ENCODE data around the gene TRAPPC8. TPM values are rescaled to one million over a fixed set of nuclear protein-coding genes. Genes with fewer than 3 reads are reported as not detected.
"Not testable (repeated sequence)": the region's sequence is repeated elsewhere in the genome, so short reads cannot be mapped to it uniquely, and the experiment has no call there.

TRAPPC8 gene
- total RNA-seq, 4 donors from 2014 or later = 25.3 to 51.6 (median 37.5) TPM

- H3K36me3 ChIP-seq = peaks cover 0 to 57% (median 0%) of the 10 kb centered on the region in 3 donors
Observed at GRCh38 chr18:31929273-31929672, 13.7 kb downstream of the TRAPPC8 start.

GRCh38 chr18:31926988-31927387 lies 15.9 kb downstream of the TRAPPC8 start:
- not testable (repeated sequence) for H3K9me3 ChIP-seq; H3K27ac ChIP-seq; H3K27me3 ChIP-seq; DNase-seq (ENCODE audit: low spot score in 2 of 2); H3K4me3 ChIP-seq
- 97 to 98% methylated on average over 5 of the region's 5 CpGs for WGBS, 2 donors
- Histone ChIP-seq H3K36me3 (peaks cover 0 to 76% (median 0%) of the 10 kb centered on the region in 3 donors), H3K4me1 (peaks cover 0 to 16% (median 0%) of the 10 kb centered on the region in 4 donors)

More at GRCh38 chr18:31929273-31929672, 13.7 kb downstream of the TRAPPC8 start:
- Histone ChIP-seq H3K4me1 (peaks cover 0 to 22% (median 0%) of the 10 kb centered on the region in 4 donors), H3K27me3 (no peaks in the 10 kb centered on the region), H3K4me3 (no peak overlapping the region), H3K9me3 (no peaks in the 10 kb centered on the region), H3K27ac (no peak overlapping the region)
- TF ChIP-seq CTCF (IDR thresholded peaks at IDR 0.05) = no peak
- no peak for TF ChIP-seq POLR2A (IDR thresholded peaks at IDR 0.05)
- no peak for TF ChIP-seq EP300 (IDR thresholded peaks at IDR 0.05)
- DNase-seq (ENCODE audit: low spot score in 2 of 2) = no peak

- 91 to 93% methylated on average over 3 of the region's 3 CpGs for WGBS, 2 donors
- no peaks in the 10 kb centered on the region for H3K9me3 ChIP-seq
- H3K27me3 ChIP-seq = no peaks in the 10 kb centered on the region
- no peak for DNase-seq (ENCODE audit: low spot score in 2 of 2)
- H3K4me1 ChIP-seq = no peaks in the 10 kb centered on the region
- TF ChIP-seq POLR2A (IDR thresholded peaks at IDR 0.05) (no peak), EP300 (IDR thresholded peaks at IDR 0.05) (no peak), CTCF (IDR thresholded peaks at IDR 0.05) (no peak)
- no peak overlapping the region for H3K27ac ChIP-seq
- peaks cover 0 to 47% (median 0%) of the 10 kb centered on the region in 3 donors for H3K36me3 ChIP-seq
- no peak overlapping the region for H3K4me3 ChIP-seq
Observed at GRCh38 chr18:31920277-31920676, 22.7 kb downstream of the TRAPPC8 start.

GRCh38 chr18:31919366-31919765 lies 23.6 kb downstream of the TRAPPC8 start:
- peaks cover 0 to 48% (median 0%) of the 10 kb centered on the region in 3 donors for H3K36me3 ChIP-seq
- WGBS, 2 donors = 94% methylated on average over 5 of the region's 5 CpGs
- not testable (repeated sequence) for DNase-seq (ENCODE audit: low spot score in 2 of 2); H3K9me3 ChIP-seq; H3K27me3 ChIP-seq; H3K27ac ChIP-seq; H3K4me3 ChIP-seq; H3K4me1 ChIP-seq

- Histone ChIP-seq H3K27ac (no peak overlapping the region), H3K36me3 (peaks cover 0 to 41% (median 0%) of the 10 kb centered on the region in 3 donors), H3K4me1 (no peaks in the 10 kb centered on the region), H3K9me3 (no peaks in the 10 kb centered on the region), H3K4me3 (no peak overlapping the region), H3K27me3 (no peaks in the 10 kb centered on the region)
- no peak for TF ChIP-seq POLR2A (IDR thresholded peaks at IDR 0.05)
- TF ChIP-seq EP300 (IDR thresholded peaks at IDR 0.05) = no peak
- no peak for TF ChIP-seq CTCF (IDR thresholded peaks at IDR 0.05)
- 100% methylated on average over 1 of the region's 1 CpG for WGBS, 2 donors
- DNase-seq (ENCODE audit: low spot score in 2 of 2) = no peak
Observed at GRCh38 chr18:31918733-31919132, 24.2 kb downstream of the TRAPPC8 start.

GRCh38 chr18:31901063-31901462 lies 41.9 kb downstream of the TRAPPC8 start:
- H3K27ac ChIP-seq = no peak overlapping the region
- no peak overlapping the region for H3K4me3 ChIP-seq
- no peaks in the 10 kb centered on the region for H3K4me1 ChIP-seq
- TF ChIP-seq CTCF (IDR thresholded peaks at IDR 0.05) (no peak), POLR2A (IDR thresholded peaks at IDR 0.05) (no peak), EP300 (IDR thresholded peaks at IDR 0.05) (no peak)
- no peaks in the 10 kb centered on the region for H3K27me3 ChIP-seq
- DNase-seq (ENCODE audit: low spot score in 2 of 2) = no peak
- H3K36me3 ChIP-seq = peaks cover 0 to 75% (median 0%) of the 10 kb centered on the region in 3 donors
- no peaks in the 10 kb centered on the region for H3K9me3 ChIP-seq

GRCh38 chr18:31899771-31900170 lies 43.2 kb downstream of the TRAPPC8 start:
- H3K36me3 ChIP-seq = peaks cover 0 to 72% (median 0%) of the 10 kb centered on the region in 3 donors
- not testable (repeated sequence) for H3K27me3 ChIP-seq; H3K9me3 ChIP-seq; H3K4me3 ChIP-seq; DNase-seq (ENCODE audit: low spot score in 2 of 2); H3K4me1 ChIP-seq; H3K27ac ChIP-seq
- 89 to 98% methylated on average over 7 of the region's 7 CpGs for WGBS, 2 donors

Measured in tibial nerve (tissue), 4 donors.